Measurements from ENCODE around the gene IFT122.
"Not testable (repeated sequence)": the region's sequence is repeated elsewhere in the genome, so short reads cannot be mapped to it uniquely, and the experiment has no call there.

The IFT122 gene

GRCh38 chr3:129536374-129536667 is 96.3 kb downstream of the IFT122 start:
- no peak overlapping the region for H3K4me3 ChIP-seq (ENCODE audit: low read depth, low read length)
- no peak for TF ChIP-seq CTCF (IDR thresholded peaks at IDR 0.05; ENCODE audit: borderline replicate concordance, insufficient read depth, low read depth, low read length)

GRCh38 chr3:129536804-129537203 is 96.8 kb downstream of the IFT122 start:
- TF ChIP-seq CTCF (IDR thresholded peaks at IDR 0.05; ENCODE audit: borderline replicate concordance, insufficient read depth, low read depth, low read length) = no peak
- no peak overlapping the region for H3K4me3 ChIP-seq (ENCODE audit: low read depth, low read length)

GRCh38 chr3:129539206-129539605 is 99.2 kb downstream of the IFT122 start:
- no peak for TF ChIP-seq CTCF (IDR thresholded peaks at IDR 0.05; ENCODE audit: borderline replicate concordance, insufficient read depth, low read depth, low read length)
- no peak overlapping the region for H3K4me3 ChIP-seq (ENCODE audit: low read depth, low read length)

GRCh38 chr3:129540776-129541516 is 100.9 kb downstream of the IFT122 start:
- no peak for TF ChIP-seq CTCF (IDR thresholded peaks at IDR 0.05; ENCODE audit: borderline replicate concordance, insufficient read depth, low read depth, low read length)

GRCh38 chr3:129542747-129543146 is 102.7 kb downstream of the IFT122 start:
- no peak for TF ChIP-seq CTCF (IDR thresholded peaks at IDR 0.05; ENCODE audit: borderline replicate concordance, insufficient read depth, low read depth, low read length)
- H3K4me3 ChIP-seq (ENCODE audit: low read depth, low read length) = no peak overlapping the region

More at GRCh38 chr3:129540776-129541516, 100.9 kb downstream of the IFT122 start:
- H3K4me3 ChIP-seq (ENCODE audit: low read depth, low read length) = no peak overlapping the region

- no peak within 1 kb of the TSS for H3K4me3 ChIP-seq (ENCODE audit: low read depth, low read length)
- TF ChIP-seq CTCF (IDR thresholded peaks at IDR 0.05; ENCODE audit: borderline replicate concordance, insufficient read depth, low read depth, low read length) = no peak
These were observed 103.2 kb downstream of the IFT122 start, which contains the start of gene H1-8 for GRCh38 chr3:129543156-129543790. TSS of gene H1-8 (plus strand) at chr3:129543175. CDS start at chr3:129543219, 44 bp downstream.

- no peak overlapping the region for H3K4me3 ChIP-seq (ENCODE audit: low read depth, low read length)
- no peak for TF ChIP-seq CTCF (IDR thresholded peaks at IDR 0.05; ENCODE audit: borderline replicate concordance, insufficient read depth, low read depth, low read length)
These were observed 104.0 kb downstream of the IFT122 start for GRCh38 chr3:129543999-129544398.

GRCh38 chr3:129545951-129546350 is 105.9 kb downstream of the IFT122 start:
- not testable (repeated sequence) for H3K4me3 ChIP-seq (ENCODE audit: low read depth, low read length)
